Fibroblast of the aortic adventitia (primary cell): ENCODE measurements around the gene ADCY10. TPM values are rescaled to one million over a fixed set of nuclear protein-coding genes. Genes with fewer than 3 reads are reported as not detected.
"Not testable (repeated sequence)": the region's sequence is repeated elsewhere in the genome, so short reads cannot be mapped to it uniquely, and the experiment has no call there.

Experiments used
- DNase-seq: peaks from one replicate; pipeline ENCODE4 v3.0.0-alpha.2; 2010; ENCODE audit warnings: low read depth
- H3K4me3 ChIP-seq: 2 replicates; pipeline ENCODE4 v1.5.1; 2011; ENCODE audit warnings: low read depth, mild to moderate bottlenecking, control low read depth, low read length, moderate library complexity
- CTCF ChIP-seq: IDR thresholded peaks from 2 replicates; pipeline ENCODE4 v1.5.1; 2011; ENCODE audit warnings: mild to moderate bottlenecking, low read length, control low read depth, inconsistent platforms; ENCODE audit not compliant: insufficient read depth
- total RNA-seq: library from RNA; depleted of rRNA; stranded (reverse); fragments of >200 nt; gene quantifications from 2 replicates; pipeline ENCODE4 v1.2.3, GENCODE V29; 2012; ENCODE audit warnings: low replicate concordance

Gene ADCY10
- total RNA-seq, 1 donor = 0.09 TPM

GRCh38 chr1:167842872-167843271 is 71.1 kb downstream of the ADCY10 start:
- H3K4me3 ChIP-seq = no peak overlapping the region
- no peak for DNase-seq
- TF ChIP-seq CTCF = no peak

GRCh38 chr1:167841530-167841929 is 72.4 kb downstream of the ADCY10 start:
- no peak for TF ChIP-seq CTCF
- DNase-seq = no peak
- H3K4me3 ChIP-seq = no peak overlapping the region

GRCh38 chr1:167839009-167839408 is 74.9 kb downstream of the ADCY10 start:
- DNase-seq = no peak
- H3K4me3 ChIP-seq = no peak overlapping the region
- no peak for TF ChIP-seq CTCF

- no peak for DNase-seq
- H3K4me3 ChIP-seq = no peak overlapping the region
- TF ChIP-seq CTCF = no peak
Measured at GRCh38 chr1:167837326-167837725, 76.6 kb downstream of the ADCY10 start.

- DNase-seq = no peak
- no peak overlapping the region for H3K4me3 ChIP-seq
- no peak for TF ChIP-seq CTCF
Measured at GRCh38 chr1:167836197-167836596, 77.7 kb downstream of the ADCY10 start.

GRCh38 chr1:167833904-167834303 is 80.0 kb downstream of the ADCY10 start:
- no peak for TF ChIP-seq CTCF
- H3K4me3 ChIP-seq = no peak overlapping the region
- DNase-seq = no peak

- no peak overlapping the region for H3K4me3 ChIP-seq
- no peak for TF ChIP-seq CTCF
- DNase-seq = no peak
Measured at GRCh38 chr1:167832693-167833092, 81.2 kb downstream of the ADCY10 start.

GRCh38 chr1:167830668-167831067 is 83.3 kb downstream of the ADCY10 start:
- H3K4me3 ChIP-seq, DNase-seq: not testable (repeated sequence)
